ENCODE results near the gene DOHH. TPM values are rescaled to one million over a fixed set of nuclear protein-coding genes. Genes with fewer than 3 reads are reported as not detected.
A peak's percentile ranks its signal among the peaks of the same experiment; 100 is the strongest.

DOHH gene
- total RNA-seq, 2 experiments from 2014 or later, result 9.2 to 12.6 TPM

DNA sequence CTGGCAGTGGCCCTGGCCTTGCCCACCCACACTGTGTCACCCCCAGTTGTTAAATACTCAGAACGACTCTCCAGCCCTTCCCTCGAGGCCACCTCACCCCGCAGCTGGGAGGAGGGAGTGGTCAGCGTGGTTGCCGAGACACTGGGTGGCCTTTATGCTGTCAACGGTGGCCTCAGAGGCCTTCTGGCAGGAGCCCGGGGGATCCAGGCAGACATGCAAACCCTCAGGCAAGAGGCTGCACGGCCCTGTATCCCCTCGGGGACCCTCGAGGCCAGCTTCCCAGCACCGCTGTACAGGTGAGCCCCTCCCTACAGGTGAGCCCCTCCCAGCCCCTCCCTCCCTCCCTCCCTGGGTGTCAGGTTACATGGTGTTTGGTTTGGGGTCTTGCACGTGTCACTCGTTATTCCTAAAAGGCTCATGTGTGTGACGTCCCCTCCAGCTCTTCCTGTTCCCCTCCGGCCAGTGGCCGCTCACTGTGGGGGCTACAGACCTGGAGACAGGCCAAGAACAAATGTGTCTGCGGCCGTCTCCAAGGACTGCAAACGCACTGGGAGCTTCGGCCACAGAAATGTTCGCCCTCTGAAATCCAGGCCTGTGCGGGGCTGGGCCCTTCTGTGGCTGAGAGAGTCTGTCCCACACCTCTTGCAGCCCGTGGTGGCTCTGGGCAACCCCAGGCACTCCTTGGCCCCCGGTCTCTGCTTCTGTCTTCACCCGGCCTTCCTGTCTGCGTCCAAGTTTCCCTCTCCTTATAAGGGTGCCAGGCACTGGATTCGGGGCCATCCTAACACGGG lies 38.7 kb upstream of the DOHH start, which contains the start of gene TEKTIP1:
Gene TEKTIP1, plus strand, starts transcription at position 210 of the 791 bp plus-strand sequence. Its CDS starts 4 bp downstream, at position 214.
- no peak for DNase-seq
- no peaks in the 10 kb centered on the region for H3K4me1 Mint-ChIP-seq
- H3K27me3 Mint-ChIP-seq, result no peaks in the 10 kb centered on the region
- POLR2A ChIA-PET, result no interaction called here
- peaks cover 27% of the 10 kb centered on the region for H3K36me3 Mint-ChIP-seq (ENCODE audit: low read depth)
- peak within 1 kb of the TSS; percentile 36 for H3K27ac Mint-ChIP-seq
- no peak within 1 kb of the TSS for H3K4me3 Mint-ChIP-seq
- CTCF ChIA-PET, result interaction anchor here (0.6 to 1.0 kb wide), 2 partner anchors 9 to 23 kb away, joined by 3 to 6 read pairs; no protein-coding TSS in a partner anchor
- H3K9me3 Mint-ChIP-seq, result no peaks in the 10 kb centered on the region

DNA sequence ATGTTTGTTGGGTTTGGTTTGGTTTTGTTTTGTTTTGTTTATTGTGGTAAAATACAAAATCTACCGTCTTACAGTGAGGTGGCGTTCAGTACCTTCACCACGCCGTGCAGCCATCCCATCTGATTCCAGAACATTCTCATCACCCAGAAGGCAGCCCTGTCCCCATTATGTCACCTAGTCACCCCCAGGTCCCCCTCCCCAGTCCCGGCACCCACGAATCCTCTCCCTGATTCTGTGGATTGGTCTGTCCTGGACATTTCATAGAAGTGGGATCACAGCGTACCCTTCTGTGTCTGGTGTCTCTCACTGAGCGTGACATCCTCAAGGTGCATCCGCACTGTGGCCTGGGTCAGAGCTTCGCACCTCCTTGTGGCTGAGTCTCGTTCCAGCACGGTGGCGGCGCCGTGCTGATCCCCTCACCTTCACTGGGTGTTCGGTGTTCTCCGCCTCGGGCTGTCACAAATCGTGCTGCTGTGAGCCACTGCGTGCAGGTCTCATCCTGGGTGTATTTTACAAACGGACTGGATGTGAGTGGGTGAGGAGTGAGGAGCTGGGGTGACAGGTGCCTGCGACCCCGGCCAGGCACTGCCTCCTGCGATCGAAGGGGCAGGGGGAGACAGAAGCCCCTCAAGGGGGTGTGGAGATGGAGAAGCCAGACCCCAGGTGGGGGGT lies 37.9 kb upstream of the DOHH start:
- POLR2A ChIA-PET, result no interaction called here
- H3K4me1 Mint-ChIP-seq, result no peaks in the 10 kb centered on the region
- H3K27ac Mint-ChIP-seq, result peak overlapping the region; percentile 36
- no peak overlapping the region for H3K4me3 Mint-ChIP-seq
- no peak for DNase-seq
- no peaks in the 10 kb centered on the region for H3K27me3 Mint-ChIP-seq
- no peaks in the 10 kb centered on the region for H3K9me3 Mint-ChIP-seq
- peaks cover 28% of the 10 kb centered on the region for H3K36me3 Mint-ChIP-seq (ENCODE audit: low read depth)
- CTCF ChIA-PET, result interaction anchor here (1.0 kb wide), 1 partner anchor 10 kb away, joined by 6 read pairs; no protein-coding TSS in a partner anchor

DNA sequence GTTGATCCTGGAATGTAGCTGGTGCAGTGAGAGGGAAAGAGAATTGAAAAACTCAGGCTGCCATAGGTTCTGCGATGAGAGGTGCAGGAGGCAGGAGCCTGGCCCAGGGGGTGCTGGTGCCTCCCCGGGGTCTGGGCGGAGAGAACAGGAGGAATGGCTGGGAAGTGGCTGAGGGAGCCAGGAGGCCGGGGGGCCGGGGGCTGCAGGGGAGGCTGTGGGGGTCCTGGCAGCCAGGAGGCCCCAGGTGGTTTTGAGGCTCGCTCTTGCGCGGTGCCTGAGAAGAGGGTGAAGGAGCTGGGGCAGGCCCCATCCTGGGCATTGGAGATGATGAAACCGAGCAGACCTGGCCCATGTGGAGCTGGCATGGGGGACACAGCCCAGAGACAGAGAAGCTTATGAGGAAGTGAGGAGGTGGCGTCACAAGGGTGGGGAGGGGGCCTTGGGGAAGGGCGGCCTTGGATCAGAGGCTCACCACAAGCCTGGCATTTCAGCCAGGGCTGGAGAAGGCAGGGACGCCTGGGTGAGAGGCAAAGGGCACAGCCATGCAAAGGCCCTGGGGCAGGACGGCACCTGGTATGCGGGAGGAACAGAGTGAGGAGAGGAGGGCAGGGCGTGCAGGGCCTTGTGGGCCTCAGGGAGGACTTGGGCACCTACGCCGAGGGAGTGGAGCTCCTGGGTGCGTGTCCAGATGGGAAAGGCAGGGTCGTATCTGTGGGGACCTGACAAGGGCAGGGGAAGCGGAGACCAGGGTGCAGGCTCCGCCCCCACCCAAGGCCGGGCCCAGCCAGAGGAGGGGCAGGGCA lies 37.2 kb upstream of the DOHH start:
- no peaks in the 10 kb centered on the region for H3K9me3 Mint-ChIP-seq
- CTCF ChIA-PET, result interaction anchor here (1.6 kb wide), 1 partner anchor 10 kb away, joined by 6 read pairs; no protein-coding TSS in a partner anchor
- H3K4me1 Mint-ChIP-seq, result no peaks in the 10 kb centered on the region
- peaks cover 32% of the 10 kb centered on the region for H3K36me3 Mint-ChIP-seq (ENCODE audit: low read depth)
- POLR2A ChIA-PET, result no interaction called here
- no peak for DNase-seq
- no peak overlapping the region for H3K27ac Mint-ChIP-seq
- H3K27me3 Mint-ChIP-seq, result no peaks in the 10 kb centered on the region
- H3K4me3 Mint-ChIP-seq, result no peak overlapping the region

DNA sequence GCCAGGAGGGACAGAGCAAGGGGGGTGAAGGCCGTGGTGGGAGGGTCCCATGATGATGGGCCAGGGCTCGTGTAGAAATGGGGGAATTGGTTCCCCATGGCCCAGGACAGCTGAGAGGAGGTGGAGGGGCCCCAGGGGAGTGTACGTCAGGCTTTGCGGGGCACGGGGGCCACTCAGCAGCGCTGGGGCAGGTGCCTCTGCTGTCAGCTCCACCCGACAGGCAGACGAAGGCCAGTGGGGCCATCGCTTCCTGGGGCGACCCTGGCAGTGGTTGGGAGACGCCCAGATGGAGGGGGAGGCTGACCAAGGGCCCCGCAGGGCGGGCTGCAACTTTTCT lies 36.6 kb upstream of the DOHH start:
- no peaks in the 10 kb centered on the region for H3K9me3 Mint-ChIP-seq
- H3K36me3 Mint-ChIP-seq (ENCODE audit: low read depth), result peaks cover 32% of the 10 kb centered on the region
- no peak for DNase-seq
- H3K27me3 Mint-ChIP-seq, result no peaks in the 10 kb centered on the region
- POLR2A ChIA-PET, result no interaction called here
- H3K4me1 Mint-ChIP-seq, result no peaks in the 10 kb centered on the region
- H3K27ac Mint-ChIP-seq, result no peak overlapping the region
- CTCF ChIA-PET, result interaction anchor here (1.6 kb wide), 1 partner anchor 10 kb away, joined by 6 read pairs; no protein-coding TSS in a partner anchor
- no peak overlapping the region for H3K4me3 Mint-ChIP-seq

DNA sequence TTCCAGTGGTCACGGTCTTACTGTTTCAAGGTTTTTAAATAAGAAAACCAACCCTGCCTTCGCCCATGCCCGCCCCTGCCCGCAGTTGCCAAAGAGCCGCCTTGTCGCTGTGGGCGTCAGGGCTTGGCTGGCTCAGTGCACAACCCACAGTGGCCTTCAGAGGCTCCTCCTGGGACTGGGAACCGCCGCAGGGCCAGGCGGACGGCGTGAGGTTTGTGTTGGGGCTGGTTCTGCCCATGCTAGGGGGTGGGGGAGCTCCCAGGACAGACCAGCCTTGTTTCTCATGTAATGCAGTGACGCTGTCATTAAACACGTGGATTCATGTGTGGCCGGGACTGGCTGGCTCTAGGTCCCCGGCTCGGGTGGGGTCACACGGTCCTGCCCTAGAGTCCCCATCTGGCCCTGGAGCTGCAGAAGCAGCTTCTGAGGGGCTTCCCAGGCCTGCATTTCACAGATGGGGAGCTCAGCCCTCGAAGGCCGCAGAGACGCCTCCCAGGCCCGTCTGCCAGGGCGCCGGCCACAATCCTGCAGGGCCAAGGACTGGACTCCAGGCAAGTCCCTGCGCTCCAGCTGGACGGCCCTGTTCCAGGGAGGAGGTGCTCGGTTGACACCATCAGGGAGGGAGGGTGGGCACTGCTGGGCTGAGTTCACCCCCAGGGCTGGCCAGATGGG lies 36.1 kb upstream of the DOHH start:
- POLR2A ChIA-PET, result no interaction called here
- no peak overlapping the region for H3K4me3 Mint-ChIP-seq
- no peak overlapping the region for H3K27ac Mint-ChIP-seq
- no peaks in the 10 kb centered on the region for H3K9me3 Mint-ChIP-seq
- no peaks in the 10 kb centered on the region for H3K27me3 Mint-ChIP-seq
- no peaks in the 10 kb centered on the region for H3K4me1 Mint-ChIP-seq
- CTCF ChIA-PET, result interaction anchor here (1.6 kb wide), 1 partner anchor 11 kb away, joined by 6 read pairs; no protein-coding TSS in a partner anchor
- no peak for DNase-seq
- peaks cover 32% of the 10 kb centered on the region for H3K36me3 Mint-ChIP-seq (ENCODE audit: low read depth)

DNA sequence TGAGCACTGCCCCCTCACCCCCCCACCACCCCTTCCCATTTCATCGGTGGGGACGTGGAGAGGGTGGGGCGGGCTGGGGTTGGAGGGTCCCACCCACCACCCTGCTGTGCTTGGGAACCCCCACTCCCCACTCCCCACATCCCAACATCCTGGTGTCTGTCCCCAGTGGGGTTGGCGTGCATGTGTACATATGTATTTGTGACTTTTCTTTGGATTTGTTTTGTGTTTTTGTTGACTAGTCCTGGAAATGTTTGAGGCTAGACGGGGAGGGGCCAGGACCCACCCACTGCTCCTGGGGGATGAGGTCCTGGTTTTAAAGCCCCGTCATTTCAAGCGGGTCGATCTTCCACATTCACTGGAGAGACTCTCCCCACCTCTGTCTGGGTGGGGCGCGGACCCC lies 35.5 kb upstream of the DOHH start:
- Mint-ChIP-seq H3K9me3 (no peaks in the 10 kb centered on the region), H3K27ac (no peak overlapping the region), H3K4me1 (no peaks in the 10 kb centered on the region), H3K4me3 (no peak overlapping the region), H3K27me3 (no peaks in the 10 kb centered on the region), H3K36me3 (ENCODE audit: low read depth) (peaks cover 32% of the 10 kb centered on the region)
- CTCF ChIA-PET, result no interaction called here
- POLR2A ChIA-PET, result no interaction called here
- DNase-seq, result no peak

DNA sequence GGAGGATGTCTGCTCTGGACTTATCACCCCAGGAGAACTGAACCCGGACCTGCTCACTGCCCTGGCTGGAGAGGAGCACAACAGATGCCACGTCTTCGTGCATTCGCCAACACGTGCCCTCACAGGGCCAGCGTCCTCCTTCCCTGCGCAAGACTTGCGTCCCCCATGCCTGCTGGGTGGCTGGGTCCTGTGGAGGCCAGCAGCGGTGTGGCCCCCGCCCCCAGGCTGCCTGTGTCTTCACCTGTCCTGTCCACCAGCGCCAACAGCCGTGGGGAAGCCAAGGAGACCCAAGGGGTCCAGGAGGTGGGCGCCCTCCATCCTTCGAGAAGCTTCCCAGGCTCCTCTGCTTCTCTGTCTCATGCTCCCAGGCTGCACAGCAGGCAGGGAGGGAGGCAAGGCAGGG lies 35.1 kb upstream of the DOHH start:
- H3K4me3 Mint-ChIP-seq, result no peak overlapping the region
- no peaks in the 10 kb centered on the region for H3K9me3 Mint-ChIP-seq
- POLR2A ChIA-PET, result no interaction called here
- H3K4me1 Mint-ChIP-seq, result no peaks in the 10 kb centered on the region
- H3K27me3 Mint-ChIP-seq, result no peaks in the 10 kb centered on the region
- peaks cover 32% of the 10 kb centered on the region for H3K36me3 Mint-ChIP-seq (ENCODE audit: low read depth)
- H3K27ac Mint-ChIP-seq, result no peak overlapping the region
- CTCF ChIA-PET, result no interaction called here
- no peak for DNase-seq

DNA sequence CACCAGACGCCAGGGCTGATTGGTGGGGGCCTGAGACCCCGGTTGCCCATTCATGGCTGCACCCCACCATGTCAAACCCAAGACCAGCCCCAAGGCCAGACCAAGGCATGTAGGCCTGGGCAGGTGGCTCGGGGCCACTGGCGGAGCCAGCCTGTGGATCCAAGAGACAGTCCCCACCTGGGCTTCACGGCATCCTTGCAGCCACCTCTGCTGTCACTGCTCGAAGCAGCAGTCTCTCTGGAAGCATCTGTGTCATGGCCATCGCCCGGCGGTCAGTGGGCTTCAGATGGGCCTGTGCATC lies 34.7 kb upstream of the DOHH start:
- H3K9me3 Mint-ChIP-seq, result no peaks in the 10 kb centered on the region
- H3K4me3 Mint-ChIP-seq, result no peak overlapping the region
- no peak for DNase-seq
- H3K27ac Mint-ChIP-seq, result no peak overlapping the region
- POLR2A ChIA-PET, result no interaction called here
- no peaks in the 10 kb centered on the region for H3K27me3 Mint-ChIP-seq
- no peaks in the 10 kb centered on the region for H3K4me1 Mint-ChIP-seq
- H3K36me3 Mint-ChIP-seq (ENCODE audit: low read depth), result peaks cover 32% of the 10 kb centered on the region
- CTCF ChIA-PET, result no interaction called here

DNA sequence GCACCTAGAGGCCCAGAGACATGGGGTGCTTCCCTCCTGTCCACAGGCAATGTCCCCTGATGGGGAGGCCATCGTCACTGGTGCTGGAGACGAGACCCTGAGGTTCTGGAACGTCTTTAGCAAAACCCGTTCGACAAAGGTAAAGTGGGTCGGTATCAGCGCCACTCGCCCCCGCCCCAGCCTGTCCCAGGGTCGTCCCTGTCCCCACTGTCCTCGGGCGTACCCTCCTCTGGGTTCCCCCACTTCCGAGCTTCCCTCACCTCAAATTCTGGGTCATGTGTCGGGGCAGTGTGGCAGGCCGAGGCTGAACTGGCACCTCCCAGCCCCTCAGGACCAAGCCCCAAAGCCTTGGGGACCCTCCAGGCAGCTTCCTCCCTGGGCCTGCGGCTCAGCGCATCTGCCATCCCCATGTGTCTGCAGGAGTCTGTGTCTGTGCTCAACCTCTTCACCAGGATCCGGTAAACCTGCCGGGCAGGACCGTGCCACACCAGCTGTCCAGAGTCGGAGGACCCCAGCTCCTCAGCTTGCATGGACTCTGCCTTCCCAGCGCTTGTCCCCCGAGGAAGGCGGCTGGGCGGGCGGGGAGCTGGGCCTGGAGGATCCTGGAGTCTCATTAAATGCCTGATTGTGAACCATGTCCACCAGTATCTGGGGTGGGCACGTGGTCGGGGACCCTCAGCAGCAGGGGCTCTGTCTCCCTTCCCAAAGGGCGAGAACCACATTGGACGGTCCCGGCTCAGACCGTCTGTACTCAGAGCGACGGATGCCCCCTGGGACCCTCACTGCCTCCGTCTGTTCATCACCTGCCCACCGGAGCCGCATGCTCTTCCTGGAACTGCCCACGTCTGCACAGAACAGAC lies 34.1 kb upstream of the DOHH start:
- H3K4me1 Mint-ChIP-seq, result no peaks in the 10 kb centered on the region
- H3K27ac Mint-ChIP-seq, result no peak overlapping the region
- ChIA-PET CTCF (interaction anchor here (0.6 to 1.4 kb wide), 3 partner anchors 10 to 22 kb away, joined by 3 to 7 read pairs (median 4); no protein-coding TSS in a partner anchor), POLR2A (no interaction called here)
- H3K27me3 Mint-ChIP-seq, result no peaks in the 10 kb centered on the region
- H3K4me3 Mint-ChIP-seq, result no peak overlapping the region
- H3K9me3 Mint-ChIP-seq, result no peaks in the 10 kb centered on the region
- DNase-seq, result no peak
- H3K36me3 Mint-ChIP-seq (ENCODE audit: low read depth), result peaks cover 28% of the 10 kb centered on the region

DNA sequence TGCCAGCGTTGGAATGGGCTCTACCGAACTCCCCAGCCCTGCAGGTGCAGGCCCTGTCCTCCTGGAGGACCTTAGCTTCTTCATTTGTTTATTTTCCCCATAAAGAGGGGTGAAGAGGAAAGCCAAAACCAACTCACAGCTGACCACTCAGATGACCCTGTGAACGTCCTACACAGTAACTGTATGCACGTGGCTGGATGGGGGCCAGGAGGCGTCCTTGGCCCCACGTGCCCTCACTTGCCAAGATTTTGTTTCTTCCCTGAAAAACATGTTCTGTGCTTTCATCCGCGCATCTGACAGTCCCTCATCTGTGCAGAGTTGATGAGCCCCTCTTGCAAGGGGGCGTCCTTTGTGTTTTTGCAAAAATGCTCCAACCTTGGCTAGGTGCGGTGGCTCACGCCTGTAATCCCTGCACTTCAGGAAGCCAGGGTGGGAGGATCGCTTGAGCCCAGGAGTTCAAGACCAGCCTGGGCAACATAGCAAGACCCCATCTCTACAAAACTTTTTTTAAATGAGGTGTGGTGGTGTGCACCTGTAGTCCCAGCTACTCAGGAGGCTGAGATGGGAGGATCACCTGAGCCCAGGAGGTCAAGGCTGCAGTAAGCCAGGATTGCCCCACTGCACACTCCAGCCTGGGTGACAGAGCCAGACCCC lies 33.2 kb upstream of the DOHH start:
- Mint-ChIP-seq H3K36me3 (ENCODE audit: low read depth) (peaks cover 24% of the 10 kb centered on the region), H3K27ac (no peak overlapping the region), H3K4me3 (no peak overlapping the region), H3K4me1 (no peaks in the 10 kb centered on the region), H3K9me3 (no peaks in the 10 kb centered on the region), H3K27me3 (no peaks in the 10 kb centered on the region)
- ChIA-PET POLR2A (no interaction called here), CTCF (interaction anchor here (0.8 to 1.4 kb wide), 2 partner anchors 11 to 21 kb away, joined by 3 to 4 read pairs; no protein-coding TSS in a partner anchor)
- DNase-seq, result no peak

DNA sequence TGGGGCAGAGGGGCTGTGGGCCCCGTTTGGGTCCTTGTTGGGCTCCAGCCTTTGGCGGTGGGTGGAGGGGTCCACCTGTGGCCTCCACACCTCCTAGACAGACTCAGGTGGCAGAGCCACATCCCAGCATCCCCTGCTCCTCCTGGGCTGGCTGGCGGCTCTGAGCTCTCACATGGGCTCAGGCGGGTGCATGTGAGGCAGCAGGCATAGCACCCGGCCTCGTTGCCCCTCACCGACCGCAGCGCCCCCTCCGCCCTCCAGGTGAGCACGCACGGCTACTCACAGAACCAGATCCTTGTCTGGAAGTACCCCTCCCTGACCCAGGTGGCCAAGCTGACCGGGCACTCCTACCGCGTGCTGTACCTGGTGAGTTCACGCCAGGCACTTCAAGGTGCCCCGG lies 32.6 kb upstream of the DOHH start:
- Mint-ChIP-seq H3K27ac (peak overlapping the region; percentile 13), H3K4me3 (no peak overlapping the region), H3K36me3 (ENCODE audit: low read depth) (peaks cover 19% of the 10 kb centered on the region), H3K27me3 (no peaks in the 10 kb centered on the region), H3K9me3 (no peaks in the 10 kb centered on the region), H3K4me1 (no peaks in the 10 kb centered on the region)
- no peak for DNase-seq
- CTCF ChIA-PET, result no interaction called here
- POLR2A ChIA-PET, result no interaction called here

Measured in activated CD4-positive, alpha-beta T cell treated with anti-CD3 and anti-CD28 coated beads, Interleukin-2, amount 10 ng/mL, durations not matched to agents 7 days and 5 days (primary cell).